ENCODE measurements around the gene MAST4.

DNA sequence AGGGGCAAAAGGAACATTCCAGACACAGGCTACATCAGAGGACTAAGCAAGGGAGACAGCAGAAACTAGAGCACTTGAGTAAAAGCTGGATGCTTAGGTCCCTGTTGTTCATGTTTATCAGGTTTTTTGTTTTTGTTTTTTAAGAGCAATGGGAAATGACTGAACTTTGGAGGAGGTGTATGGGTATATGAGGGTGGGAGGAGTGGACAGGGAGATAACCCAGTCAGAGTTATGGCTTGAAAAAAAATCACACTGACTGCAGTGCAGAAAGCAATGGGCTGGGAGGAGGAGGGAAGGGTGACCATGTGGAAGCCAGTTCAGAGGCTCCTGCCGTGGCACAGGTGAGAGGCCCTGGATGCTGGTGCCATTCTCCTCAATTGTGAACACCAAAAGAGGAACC, 522.8 kb downstream of the MAST4 start:
- TF ChIP-seq POLR2AphosphoS5 (IDR thresholded peaks at IDR 0.05; ENCODE audit: low read depth, low read length) (no peak), POLR2A (IDR thresholded peaks at IDR 0.05; ENCODE audit: low read depth, low read length) (no peak)

Data from GM12892 (cell line).